NOMO-1 treated with dmso at 0.1 percent for 144 hours (cell line): ENCODE data around the gene SLC5A8.
"Not testable (repeated sequence)": the region's sequence is repeated elsewhere in the genome, so short reads cannot be mapped to it uniquely, and the experiment has no call there.

ENCODE experiments used
- DNase-seq: peaks from one replicate; lab custom pipeline; 2025; ENCODE audit not compliant: unreplicated experiment; lab: John Stamatoyannopoulos, UW

Gene SLC5A8

DNA sequence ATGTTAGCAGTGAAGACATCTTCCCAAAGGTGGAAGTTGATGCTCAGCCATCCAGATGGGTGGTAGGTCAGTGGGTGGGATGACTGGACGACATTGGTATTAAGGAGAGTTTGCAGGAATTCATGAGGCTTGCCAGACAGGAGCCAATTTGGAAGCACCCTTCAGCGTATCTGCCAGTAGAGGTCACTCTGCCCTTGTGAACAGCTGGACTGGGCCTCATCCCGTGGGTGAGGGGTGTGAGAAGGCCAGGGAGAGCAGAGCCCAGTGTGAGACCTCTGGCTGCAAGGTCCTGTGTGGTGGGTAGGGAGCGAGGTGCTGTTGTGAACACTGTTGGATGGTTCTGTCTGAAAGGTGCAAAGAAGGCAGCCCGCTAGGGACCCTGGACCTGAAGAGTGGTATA lies 37.7 kb downstream of the SLC5A8 start:
- DNase-seq = no peak

DNA sequence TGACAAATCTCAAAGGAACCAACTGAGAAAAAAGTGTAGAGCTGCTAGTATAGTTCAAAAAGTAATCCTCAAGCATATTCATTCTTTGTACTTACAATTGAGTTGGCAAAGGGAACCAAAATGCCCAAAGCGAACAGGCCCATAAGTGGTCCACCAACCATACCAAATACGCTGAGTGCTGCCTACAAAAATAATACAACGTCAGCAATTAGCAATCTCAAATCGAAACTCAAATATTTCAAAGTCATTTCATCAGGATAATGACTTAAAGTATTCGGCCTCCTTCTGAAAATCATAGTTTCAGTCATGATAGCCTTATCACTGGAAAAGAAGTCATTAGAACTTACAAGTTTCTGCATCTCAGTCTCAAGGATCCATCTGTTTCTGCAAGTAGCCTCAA lies 42.0 kb downstream of the SLC5A8 start:
- DNase-seq = no peak

DNA sequence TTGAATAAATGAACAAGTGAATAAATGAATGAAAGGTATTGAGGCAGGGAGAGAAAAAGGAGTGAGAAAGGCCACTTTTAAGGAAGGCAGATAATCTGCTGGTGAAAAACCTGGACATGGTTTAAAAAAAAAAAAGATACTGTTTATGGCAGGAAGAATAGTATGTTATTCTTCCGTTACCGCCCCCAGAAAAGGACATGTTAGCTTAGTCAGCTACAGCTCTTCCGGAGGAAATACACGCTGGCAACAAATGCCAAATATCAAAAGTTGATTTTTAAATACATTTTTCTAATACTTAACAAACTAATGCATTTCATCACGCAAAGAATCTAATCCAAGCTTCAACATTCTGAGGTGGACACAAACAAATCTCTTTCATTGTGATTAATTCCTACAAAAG lies 43.2 kb downstream of the SLC5A8 start:
- DNase-seq = no peak

DNA sequence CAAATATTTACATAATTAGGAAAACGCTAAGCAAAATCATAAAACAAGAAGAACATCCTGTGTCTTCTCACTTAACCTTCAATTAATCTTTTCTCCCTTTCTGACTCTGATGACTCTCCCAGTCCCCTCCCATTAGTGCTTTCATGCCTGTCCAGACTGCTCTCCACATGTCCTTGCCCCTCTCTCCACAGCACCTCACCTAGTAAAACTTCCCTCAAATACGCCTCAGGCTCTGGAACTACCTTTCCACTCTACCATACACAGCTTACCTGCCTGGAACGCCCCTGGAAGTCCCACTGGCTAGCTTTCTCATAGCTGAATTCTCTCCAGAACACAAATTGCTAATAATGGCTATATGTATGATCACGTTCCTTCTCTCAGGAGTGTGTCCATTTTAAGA lies 44.7 kb downstream of the SLC5A8 start:
- no peak for DNase-seq

DNA sequence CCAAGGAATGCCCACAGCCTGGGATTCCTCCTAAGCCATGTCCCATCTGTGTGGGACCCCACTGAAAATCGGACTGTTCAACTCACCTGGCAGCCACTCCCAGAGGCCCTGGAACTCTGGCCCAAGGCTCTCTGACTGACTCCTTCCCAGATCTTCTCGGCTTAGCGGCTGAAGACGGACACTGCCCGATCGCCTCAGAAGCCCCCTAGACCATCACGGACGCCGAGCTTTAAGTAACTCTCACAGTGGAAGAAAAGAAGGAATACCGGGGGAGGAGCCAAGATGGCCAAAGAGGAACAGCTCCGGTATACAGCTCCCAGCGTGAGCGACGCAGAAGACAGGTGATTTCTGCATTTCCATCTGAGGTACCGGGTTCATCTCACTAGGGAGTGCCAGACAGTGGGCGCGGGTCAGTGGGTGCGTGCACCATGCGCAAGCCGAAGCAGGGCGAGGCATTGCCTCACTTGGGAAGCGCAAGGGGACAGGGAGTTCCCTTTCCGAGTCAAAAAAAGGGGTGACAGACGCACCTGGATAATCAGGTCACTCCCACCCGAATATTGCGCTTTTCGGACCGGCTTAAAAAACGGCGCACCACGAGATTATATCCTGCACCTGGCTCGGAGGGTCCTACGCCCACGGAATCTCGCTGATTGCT lies 64.1 kb downstream of the SLC5A8 start:
- DNase-seq = not testable (repeated sequence)

DNA sequence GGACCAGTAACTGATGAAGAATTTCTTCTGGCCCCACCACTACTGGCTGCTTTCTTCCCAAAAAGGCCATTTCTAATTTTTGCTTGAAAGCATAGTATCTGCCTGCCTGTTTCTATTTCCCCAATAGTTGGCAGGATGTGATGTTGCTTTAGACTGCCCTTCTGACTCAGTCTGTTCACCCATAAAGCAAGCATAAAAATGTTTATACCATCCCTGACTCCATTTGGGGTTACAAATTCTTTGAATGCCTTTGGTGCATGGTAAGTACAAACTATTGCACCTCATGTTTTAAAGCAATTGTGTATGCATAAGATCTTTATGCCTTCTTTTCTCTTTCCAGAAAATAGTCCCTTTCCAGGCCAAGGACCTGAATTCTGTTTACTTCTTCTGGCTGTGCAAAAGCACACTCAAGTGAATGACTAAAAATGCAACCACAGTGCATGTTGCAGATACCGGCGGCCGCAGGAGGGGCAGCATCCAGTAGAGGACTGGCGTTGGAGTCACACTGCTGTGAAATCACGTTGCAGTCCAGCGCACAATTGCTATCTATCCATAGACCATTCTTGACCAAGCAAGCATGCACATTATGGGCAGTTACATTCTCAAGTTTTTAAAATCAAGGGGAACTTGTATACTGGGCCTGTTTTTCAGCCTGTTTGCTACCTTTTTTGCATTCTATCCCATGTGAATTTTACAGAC lies 82.4 kb downstream of the SLC5A8 start:
- DNase-seq = no peak

DNA sequence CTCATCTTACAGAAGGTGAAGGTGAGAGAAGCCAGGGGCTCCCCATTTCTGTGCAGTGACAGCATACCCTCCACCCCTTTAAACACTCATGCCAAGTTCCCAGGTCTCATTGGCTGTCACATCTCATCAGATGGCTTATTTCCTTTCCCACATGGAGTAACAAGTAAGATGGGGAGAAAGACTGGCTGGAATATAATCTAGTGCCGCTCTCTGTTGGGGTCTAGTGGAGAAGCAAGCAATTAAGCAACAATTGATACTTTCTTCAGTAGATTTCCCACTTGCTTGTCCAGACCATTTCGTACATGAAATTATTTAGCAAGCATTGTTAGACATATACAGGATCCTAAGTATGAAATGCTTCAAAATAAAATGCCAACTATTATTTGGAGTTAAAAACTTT lies 92.2 kb downstream of the SLC5A8 start:
- no peak for DNase-seq

DNA sequence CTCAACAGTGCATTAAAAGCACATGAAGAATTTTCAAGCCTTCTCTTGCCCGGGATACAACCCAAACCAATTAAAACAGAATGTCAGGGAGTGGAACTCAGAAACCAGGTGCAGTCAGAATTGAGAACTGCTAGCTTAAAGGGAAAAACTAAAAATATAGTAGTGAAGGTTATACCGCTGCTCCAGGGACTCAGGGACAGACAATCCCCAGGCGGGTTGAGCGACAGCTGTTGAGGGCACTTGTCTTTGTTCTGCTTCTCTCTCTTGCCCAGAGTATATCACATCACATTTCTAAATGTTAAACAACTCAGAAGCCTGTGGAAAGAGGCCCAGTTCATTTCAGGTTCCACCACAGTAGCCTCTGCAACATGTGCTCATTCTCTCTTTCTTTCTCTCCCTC lies 93.1 kb downstream of the SLC5A8 start:
- DNase-seq = no peak

DNA sequence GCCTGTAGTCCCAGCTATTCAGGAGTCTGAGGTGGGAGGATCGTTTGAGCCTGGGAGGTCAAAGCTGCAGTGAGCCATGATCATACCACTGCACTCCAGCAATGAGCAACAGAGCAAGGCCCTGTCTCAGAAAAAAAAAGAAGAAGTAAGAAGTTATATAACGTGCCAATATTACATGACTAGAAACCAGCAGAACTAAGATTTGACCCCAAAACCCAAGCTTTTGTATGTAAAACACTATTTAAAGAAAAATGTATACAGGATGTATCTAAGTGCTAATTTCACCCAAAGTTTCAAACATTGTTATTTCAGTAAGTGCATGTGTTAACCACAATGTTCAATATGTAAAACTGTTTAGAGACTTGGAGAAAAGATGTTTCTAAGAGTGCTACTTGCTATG lies 94.7 kb downstream of the SLC5A8 start:
- no peak for DNase-seq

DNA sequence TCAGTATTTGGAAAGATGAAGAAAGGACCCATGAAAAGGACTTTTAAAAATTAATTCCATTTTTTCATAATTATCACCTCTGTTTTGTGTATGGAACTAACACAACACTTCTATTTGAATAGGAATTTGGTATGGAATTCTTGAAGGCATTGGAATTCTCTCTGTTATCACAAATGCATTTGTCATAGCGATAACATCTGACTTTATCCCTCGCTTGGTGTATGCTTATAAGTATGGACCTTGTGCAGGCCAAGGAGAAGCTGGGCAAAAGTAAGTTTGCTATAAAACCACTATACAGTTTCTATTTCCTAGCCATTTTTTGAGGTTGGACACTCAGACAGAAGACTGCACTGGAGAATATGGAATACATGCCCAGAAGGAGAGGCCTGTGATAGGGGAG lies 98.6 kb downstream of the SLC5A8 start:
- no peak for DNase-seq

DNA sequence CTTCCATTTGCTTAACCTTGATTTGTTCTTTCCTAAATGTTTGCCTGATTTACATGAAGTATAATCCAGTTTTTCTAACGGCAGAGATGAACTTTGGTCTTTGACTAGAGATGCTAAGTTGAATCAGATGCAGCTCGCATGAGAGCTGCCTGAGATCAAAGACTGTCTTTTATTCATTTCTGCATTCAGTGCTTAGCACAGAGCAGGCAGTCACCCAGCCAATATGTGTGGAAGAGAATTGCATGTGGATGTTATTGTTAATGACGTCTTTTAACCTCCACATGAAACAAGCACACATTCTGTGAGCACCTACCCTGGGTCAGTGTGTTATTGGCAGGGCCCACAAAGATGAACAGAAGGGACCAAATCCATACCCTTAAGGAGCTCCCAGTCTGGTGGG lies 99.2 kb downstream of the SLC5A8 start:
- DNase-seq = no peak

DNA sequence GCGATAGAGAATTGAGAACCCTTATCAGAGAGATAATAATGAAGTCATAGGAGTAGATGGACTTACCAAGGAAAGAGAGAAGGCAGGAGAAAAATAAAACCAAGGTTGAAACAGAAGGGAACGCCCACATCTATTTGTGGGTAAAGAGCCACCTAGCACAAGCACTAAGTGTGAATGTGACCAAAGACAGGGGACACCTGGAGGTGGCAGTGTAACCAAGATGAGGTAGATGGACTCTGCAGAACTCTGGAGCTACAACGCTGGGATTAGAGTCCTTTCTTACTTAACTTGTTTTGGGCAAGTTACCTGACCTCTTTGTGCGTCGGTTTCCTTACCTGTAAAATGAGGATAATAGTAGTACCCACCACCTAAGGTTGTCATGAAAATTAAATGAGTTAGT lies 101.9 kb downstream of the SLC5A8 start:
- no peak for DNase-seq

DNA sequence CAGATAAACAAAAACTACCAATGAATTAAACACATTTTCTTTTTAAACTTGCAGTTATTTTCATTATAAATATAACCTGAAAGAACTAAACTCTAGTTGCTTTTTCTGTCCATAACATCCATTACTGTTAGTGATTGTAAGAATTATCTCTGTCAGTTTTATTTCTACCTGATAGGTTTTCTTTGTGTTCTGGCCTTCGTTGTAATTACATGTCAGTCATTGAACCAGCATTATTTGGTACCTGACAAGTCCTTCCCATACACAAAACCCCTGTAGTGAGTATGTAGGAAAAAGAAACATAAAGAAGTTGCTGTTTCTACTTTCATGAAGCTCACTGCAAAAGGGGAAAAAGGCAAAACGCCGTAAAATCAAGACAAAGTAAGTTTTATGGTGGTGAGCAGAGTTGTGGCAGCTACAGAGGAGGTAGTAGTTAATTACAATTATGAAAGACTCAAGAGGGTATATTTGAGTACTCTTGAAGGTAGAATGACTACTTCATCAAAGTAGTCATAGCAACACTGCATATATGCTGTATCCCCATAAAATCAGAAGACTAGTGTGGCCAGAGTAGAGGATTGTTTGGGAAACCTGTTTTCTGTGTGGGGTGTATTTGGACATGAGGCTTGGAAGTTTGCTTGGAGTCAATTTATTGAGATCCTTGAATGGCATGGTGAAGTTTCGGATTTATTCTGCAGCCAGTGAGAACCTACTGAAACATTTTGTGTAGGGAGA lies 102.8 kb downstream of the SLC5A8 start:
- no peak for DNase-seq
